Nephron progenitor cell (in vitro differentiated cells): ENCODE measurements around the gene MACROD2.

Source experiments
- DNase-seq: peaks from one replicate; pipeline ENCODE4 v3.0.0; 2021
- H3K27ac Mint-ChIP-seq: 2 replicates; pipeline ENCODE4 v1.8.0; 2021; ENCODE audit warnings: mild to moderate bottlenecking, moderate library complexity, mixed read lengths
- H3K27me3 Mint-ChIP-seq: 2 replicates; pipeline ENCODE4 v1.8.0; 2021; ENCODE audit warnings: mild to moderate bottlenecking, low read depth, mixed read lengths; ENCODE audit not compliant: poor library complexity
- H3K36me3 Mint-ChIP-seq: 2 replicates; pipeline ENCODE4 v1.8.0; 2021; ENCODE audit warnings: low read depth, mixed read lengths
- H3K4me1 Mint-ChIP-seq: 2 replicates; pipeline ENCODE4 v1.8.0; 2021; ENCODE audit warnings: mixed read lengths
- H3K4me3 Mint-ChIP-seq: 2 replicates; pipeline ENCODE4 v1.8.0; 2021; ENCODE audit warnings: mild to moderate bottlenecking, moderate library complexity, mixed read lengths
- H3K9me3 Mint-ChIP-seq: 2 replicates; pipeline ENCODE4 v1.8.0; 2021; ENCODE audit warnings: mild to moderate bottlenecking, moderate library complexity, mixed read lengths
- TF ChIP-seq, protein P1 (sequence below): fragments of 200-600 bp; sonication (generic); IDR thresholded peaks from 2 replicates; pipeline ENCODE4 v1.5.0; 2021; ENCODE audit warnings: antibody characterized with exemption

The MACROD2 gene

GRCh38 chr20:14643146-14643545, 647.8 kb downstream of the MACROD2 start:
- no peaks in the 10 kb centered on the region for H3K4me1 Mint-ChIP-seq
- no peak overlapping the region for H3K4me3 Mint-ChIP-seq
- TF ChIP-seq, protein P1, sequence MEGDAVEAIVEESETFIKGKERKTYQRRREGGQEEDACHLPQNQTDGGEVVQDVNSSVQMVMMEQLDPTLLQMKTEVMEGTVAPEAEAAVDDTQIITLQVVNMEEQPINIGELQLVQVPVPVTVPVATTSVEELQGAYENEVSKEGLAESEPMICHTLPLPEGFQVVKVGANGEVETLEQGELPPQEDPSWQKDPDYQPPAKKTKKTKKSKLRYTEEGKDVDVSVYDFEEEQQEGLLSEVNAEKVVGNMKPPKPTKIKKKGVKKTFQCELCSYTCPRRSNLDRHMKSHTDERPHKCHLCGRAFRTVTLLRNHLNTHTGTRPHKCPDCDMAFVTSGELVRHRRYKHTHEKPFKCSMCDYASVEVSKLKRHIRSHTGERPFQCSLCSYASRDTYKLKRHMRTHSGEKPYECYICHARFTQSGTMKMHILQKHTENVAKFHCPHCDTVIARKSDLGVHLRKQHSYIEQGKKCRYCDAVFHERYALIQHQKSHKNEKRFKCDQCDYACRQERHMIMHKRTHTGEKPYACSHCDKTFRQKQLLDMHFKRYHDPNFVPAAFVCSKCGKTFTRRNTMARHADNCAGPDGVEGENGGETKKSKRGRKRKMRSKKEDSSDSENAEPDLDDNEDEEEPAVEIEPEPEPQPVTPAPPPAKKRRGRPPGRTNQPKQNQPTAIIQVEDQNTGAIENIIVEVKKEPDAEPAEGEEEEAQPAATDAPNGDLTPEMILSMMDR, result no peak
- no peak for DNase-seq
- no peak overlapping the region for H3K27ac Mint-ChIP-seq
- H3K36me3 Mint-ChIP-seq, result no peaks in the 10 kb centered on the region
- H3K9me3 Mint-ChIP-seq, result peaks cover 30% of the 10 kb centered on the region
- H3K27me3 Mint-ChIP-seq, result no peaks in the 10 kb centered on the region

DNA sequence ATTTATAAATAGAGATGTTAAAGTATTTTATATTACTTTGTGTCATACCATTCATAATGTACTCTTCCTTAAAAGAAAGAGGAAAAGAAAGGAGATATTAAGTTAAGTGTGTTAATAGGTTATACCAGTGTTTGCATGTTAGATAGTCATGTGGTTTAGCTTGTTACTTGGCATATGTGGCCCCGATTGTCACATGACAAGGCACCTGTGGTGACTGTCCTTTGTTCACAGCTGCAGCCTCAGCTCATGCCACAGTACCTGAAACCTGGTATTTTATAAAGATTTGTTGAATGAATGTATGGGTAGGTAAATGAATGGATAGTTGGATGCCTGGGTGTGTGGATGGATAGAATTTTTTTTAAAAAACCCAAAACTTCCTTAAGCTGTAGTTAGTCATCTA, 648.2 kb downstream of the MACROD2 start:
- Mint-ChIP-seq H3K4me1 (no peaks in the 10 kb centered on the region), H3K4me3 (no peak overlapping the region), H3K27ac (no peak overlapping the region), H3K27me3 (no peaks in the 10 kb centered on the region), H3K9me3 (peaks cover 30% of the 10 kb centered on the region), H3K36me3 (no peaks in the 10 kb centered on the region)
- DNase-seq, result no peak
- TF ChIP-seq, protein P1, result no peak

DNA sequence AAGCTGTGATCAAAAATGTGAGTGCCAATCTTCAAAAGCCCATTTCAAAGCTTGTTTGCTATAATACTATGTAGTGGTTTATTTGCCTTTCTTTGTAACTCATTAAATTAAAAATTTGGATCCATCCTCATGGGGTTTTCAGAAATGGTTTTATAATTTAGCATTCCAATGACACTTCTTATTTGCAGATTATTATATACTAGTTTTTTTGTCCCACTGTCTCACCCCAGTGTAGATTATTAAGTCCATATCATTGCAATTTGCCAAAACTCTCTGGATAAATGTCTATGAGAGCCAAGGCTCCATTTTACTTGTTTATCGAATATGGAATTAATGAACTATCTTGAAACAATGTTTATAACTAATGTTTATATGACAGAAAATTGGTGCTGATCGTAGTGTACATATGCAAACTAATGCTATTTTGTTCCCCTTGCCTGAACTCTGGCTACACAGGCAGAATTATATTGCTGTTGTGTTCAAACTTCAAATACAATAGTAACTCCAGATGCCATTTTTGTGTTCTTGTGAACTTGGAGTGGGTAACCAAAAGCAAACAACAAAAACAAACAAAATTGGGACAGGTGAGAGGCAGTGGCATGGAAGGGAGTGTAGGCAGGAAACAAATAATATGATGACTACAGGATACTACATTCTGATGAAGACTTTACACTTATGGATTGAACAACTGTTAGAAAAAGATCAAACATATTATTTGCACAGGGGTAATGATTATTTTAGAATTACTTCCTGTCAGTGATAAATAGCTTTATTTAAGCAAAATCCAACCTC, 649.2 kb downstream of the MACROD2 start:
- Mint-ChIP-seq H3K4me1 (no peaks in the 10 kb centered on the region), H3K27ac (peak overlapping the region; percentile 10), H3K27me3 (no peaks in the 10 kb centered on the region), H3K4me3 (no peak overlapping the region), H3K9me3 (peaks cover 28% of the 10 kb centered on the region), H3K36me3 (no peaks in the 10 kb centered on the region)
- TF ChIP-seq, protein P1, result no peak
- DNase-seq, result no peak

DNA sequence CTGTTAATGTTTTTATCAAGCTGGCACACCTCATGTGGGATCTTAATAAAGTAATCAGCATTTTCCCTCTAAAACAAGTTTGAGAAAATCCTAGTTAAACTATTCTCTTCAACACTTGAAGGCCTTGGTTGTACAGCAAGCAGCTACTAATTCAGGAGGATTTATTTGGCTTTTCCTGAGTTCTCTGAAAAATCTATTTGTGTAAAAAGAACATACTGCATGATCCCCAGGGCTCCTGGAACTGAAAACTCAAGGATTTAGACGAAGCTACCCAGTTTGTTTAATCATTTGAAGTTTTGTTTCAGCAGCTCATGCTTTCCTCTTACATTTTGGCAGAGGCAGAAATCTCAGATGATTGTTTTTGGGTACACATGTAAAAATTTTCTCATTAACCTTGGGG, 651.7 kb downstream of the MACROD2 start:
- TF ChIP-seq, protein P1, result no peak
- Mint-ChIP-seq H3K9me3 (peaks cover 6% of the 10 kb centered on the region), H3K27me3 (no peaks in the 10 kb centered on the region)

GRCh38 chr20:14649662-14650061, 654.3 kb downstream of the MACROD2 start:
- H3K27ac Mint-ChIP-seq, result no peak overlapping the region
- H3K27me3 Mint-ChIP-seq, result no peaks in the 10 kb centered on the region
- H3K4me1 Mint-ChIP-seq, result no peaks in the 10 kb centered on the region
- TF ChIP-seq, protein P1, result no peak
- DNase-seq, result no peak
- H3K36me3 Mint-ChIP-seq, result no peaks in the 10 kb centered on the region
- H3K9me3 Mint-ChIP-seq, result no peaks in the 10 kb centered on the region
- no peak overlapping the region for H3K4me3 Mint-ChIP-seq

More for the DNA sequence above, 651.7 kb downstream of the MACROD2 start:
- Mint-ChIP-seq H3K36me3 (no peaks in the 10 kb centered on the region), H3K4me3 (no peak overlapping the region), H3K4me1 (no peaks in the 10 kb centered on the region), H3K27ac (no peak overlapping the region)
- no peak for DNase-seq
